Activated CD4-positive, alpha-beta memory T cell treated with anti-CD3 and anti-CD28 coated beads, Interleukin-2, amount 10 ng/mL, durations not matched to agents 7 days and 5 days (primary cell): ENCODE measurements around the gene CDHR2. TPM values are rescaled to one million over a fixed set of nuclear protein-coding genes. Genes with fewer than 3 reads are reported as not detected.

Source experiments
- CTCF ChIA-PET: fragments of 350-600 bp; sonication (Branson Sonifier 250); formaldehyde crosslinking; loops from one replicate; lab custom pipeline; 2021; ENCODE audit warnings: antibody characterized with exemption, inconsistent platforms; lab: Charles Lee
- POLR2A ChIA-PET: fragments of 350-600 bp; sonication (Branson Sonifier 250); formaldehyde crosslinking; loops from one replicate; lab custom pipeline; 2021; ENCODE audit warnings: antibody characterized with exemption; lab: Charles Lee
- DNase-seq: peaks from one replicate; pipeline ENCODE4 v3.0.0-alpha.2; 2020
- H3K27ac Mint-ChIP-seq: one replicate; pipeline ENCODE4 v1.8.0; 2021; ENCODE audit warnings: mild to moderate bottlenecking, mixed read lengths
- H3K27me3 Mint-ChIP-seq: one replicate; pipeline ENCODE4 v1.8.0; 2021; ENCODE audit warnings: mixed read lengths
- H3K36me3 Mint-ChIP-seq: one replicate; pipeline ENCODE4 v1.8.0; 2021; ENCODE audit warnings: low read depth, mixed read lengths
- H3K4me1 Mint-ChIP-seq: one replicate; pipeline ENCODE4 v1.8.0; 2021; ENCODE audit warnings: mixed read lengths
- H3K4me3 Mint-ChIP-seq: one replicate; pipeline ENCODE4 v1.8.0; 2021; ENCODE audit warnings: mild to moderate bottlenecking, mixed read lengths
- H3K9me3 Mint-ChIP-seq: one replicate; pipeline ENCODE4 v1.8.0; 2021; ENCODE audit warnings: mixed read lengths
- total RNA-seq, 2 experiments: library from RNA; stranded (reverse); gene quantifications; one replicate each; pipeline ENCODE4 v1.2.3, GENCODE V29; 2021

Gene CDHR2
- total RNA-seq, 2 experiments from 2014 or later, result 1.6 to 2.3 TPM

DNA sequence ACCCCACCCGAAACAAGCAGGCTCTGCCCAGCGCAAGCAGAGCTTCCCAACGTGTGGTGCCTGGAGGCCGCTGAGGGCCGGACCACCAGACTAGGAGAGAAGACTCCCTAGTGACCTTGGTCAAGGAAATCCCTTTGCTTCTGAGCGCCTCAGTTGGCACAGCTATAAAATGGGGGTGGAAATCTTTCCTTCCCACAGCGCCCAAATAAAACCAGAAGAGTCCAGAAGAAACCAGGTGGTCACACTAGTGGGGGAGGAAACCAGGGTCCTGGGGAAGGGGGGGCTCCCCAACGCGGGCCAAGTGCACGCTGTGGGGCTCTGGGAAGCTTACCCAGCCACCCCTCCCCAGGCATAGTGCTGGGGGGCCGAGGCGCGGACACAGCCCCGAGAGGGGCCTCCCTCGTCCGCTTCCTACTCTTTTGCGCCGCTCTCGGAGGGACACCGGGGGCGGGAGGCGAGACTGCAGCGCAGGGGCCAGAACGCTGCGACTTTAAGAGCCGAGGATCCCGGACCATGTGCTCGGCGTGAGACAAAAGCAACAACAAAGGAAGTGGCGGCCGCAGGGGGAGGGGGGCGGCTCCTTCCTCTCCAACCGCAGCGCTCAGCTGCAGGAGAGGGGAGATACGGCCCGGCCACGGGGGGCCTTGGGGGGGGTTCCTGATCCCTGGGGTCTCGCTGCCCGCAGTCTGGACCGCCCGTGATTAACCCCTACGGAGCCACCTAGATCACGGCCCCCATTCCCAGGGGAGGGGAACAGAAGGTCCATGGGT, 12.8 kb upstream of the CDHR2 start:
- CTCF ChIA-PET, result interaction anchor here (1.6 to 6.6 kb wide), 5 partner anchors 47 to 120 kb away, joined by 5 to 73 read pairs (median 14); partner anchors contain the start of genes CLTB and FAF2
- H3K4me3 Mint-ChIP-seq, result peak overlapping the region; percentile 97
- no peaks in the 10 kb centered on the region for H3K9me3 Mint-ChIP-seq
- H3K36me3 Mint-ChIP-seq, result peaks cover 39% of the 10 kb centered on the region
- no peaks in the 10 kb centered on the region for H3K27me3 Mint-ChIP-seq
- H3K27ac Mint-ChIP-seq, result peak overlapping the region; percentile 95
- H3K4me1 Mint-ChIP-seq, result peaks cover 66% of the 10 kb centered on the region
- peak; percentile 89 for DNase-seq
- POLR2A ChIA-PET, result interaction anchor here (0.5 to 10.5 kb wide), 24 partner anchors 7 to 1029 kb away, joined by 3 to 156 read pairs (median 3); partner anchors contain the start of genes CLTB, FAF2, HIGD2A and KIAA1191

DNA sequence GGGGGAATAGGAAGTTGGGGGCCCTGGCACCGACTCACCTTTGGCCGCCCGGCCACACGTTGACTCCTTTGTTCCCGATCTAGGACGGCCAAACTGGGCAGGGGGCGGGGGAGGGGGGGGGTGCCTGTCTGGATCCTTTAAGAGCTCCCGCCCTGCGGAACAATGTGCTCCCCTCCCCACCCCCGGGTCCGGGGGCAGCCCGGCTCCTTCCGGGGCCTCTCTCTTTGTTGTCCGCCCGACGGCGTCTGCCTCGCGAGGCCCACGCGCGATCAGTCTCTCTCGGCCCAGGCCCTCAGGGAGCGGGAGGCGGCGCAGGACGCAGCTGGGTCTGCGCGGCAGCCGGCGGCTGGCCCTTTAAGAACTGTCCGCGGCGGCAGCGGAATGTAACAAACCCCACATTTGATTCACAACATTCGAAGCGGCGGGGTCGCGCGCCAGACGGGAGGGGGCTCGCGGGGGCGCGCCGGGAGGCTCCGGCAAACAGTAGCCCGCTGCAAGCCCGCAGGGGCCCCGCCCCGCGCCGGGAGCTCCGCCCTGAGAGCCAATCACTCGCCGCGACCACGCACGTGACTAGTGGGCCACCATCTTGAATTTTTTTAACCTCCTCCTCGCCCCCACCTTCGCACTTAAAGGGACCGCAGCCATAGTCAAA, 12.1 kb upstream of the CDHR2 start, which contains the start of gene RNF44:
Gene RNF44, minus strand, starts transcription at position 501 of the 652 bp plus-strand sequence. CDS start 4,930 bp downstream, outside the sequence.
- no peaks in the 10 kb centered on the region for H3K27me3 Mint-ChIP-seq
- CTCF ChIA-PET, result interaction anchor here (1.0 to 6.6 kb wide), 10 partner anchors 10 to 182 kb away, joined by 3 to 73 read pairs (median 5); partner anchors contain the start of genes CLTB, FAF2, HIGD2A and NOP16
- peak within 1 kb of the TSS; percentile 97 for H3K4me3 Mint-ChIP-seq
- H3K9me3 Mint-ChIP-seq, result no peaks in the 10 kb centered on the region
- peak within 1 kb of the TSS; percentile 95 for H3K27ac Mint-ChIP-seq
- peaks cover 32% of the 10 kb centered on the region for H3K36me3 Mint-ChIP-seq
- POLR2A ChIA-PET, result interaction anchor here (0.6 to 10.5 kb wide), 23 partner anchors 8 to 175 kb away, joined by 3 to 156 read pairs (median 3); partner anchors contain the start of genes CLTB, FAF2, HIGD2A and KIAA1191
- peaks cover 67% of the 10 kb centered on the region for H3K4me1 Mint-ChIP-seq
- peak; percentile 99 for DNase-seq

DNA sequence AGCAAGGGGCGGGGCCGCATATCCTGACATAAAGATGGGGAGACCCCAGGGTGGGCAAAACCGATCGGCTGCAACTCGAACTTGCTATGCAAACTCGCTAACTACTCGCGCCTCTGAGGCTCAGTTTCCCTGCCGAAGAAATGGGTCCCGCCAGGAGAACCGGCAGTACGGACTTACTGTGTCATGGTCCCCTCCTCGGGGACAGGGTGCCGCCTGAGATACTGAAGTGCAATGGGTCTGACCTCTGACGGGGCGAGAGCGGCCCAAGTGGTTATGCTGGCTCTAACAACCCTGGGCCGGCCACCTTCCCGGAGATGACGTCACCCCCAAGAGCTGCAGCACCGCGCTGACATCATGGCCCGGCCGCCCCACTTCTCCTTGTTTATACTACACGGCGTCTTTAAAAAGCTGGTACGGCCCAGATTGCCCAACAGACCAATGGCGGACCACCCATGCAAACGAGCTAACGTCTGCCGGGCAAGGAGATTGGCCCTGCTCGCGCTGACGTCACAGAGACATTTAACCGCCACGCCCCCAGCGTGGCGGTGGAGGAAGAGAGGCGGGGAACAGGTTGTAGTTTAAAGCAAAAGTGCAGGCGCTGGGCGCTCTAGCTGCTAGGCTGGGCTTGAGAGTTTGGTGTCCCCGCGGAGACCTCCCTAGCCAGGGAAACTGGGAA, 11.4 kb upstream of the CDHR2 start:
- peak; percentile 99 for DNase-seq
- Mint-ChIP-seq H3K27me3 (no peaks in the 10 kb centered on the region), H3K4me1 (peaks cover 71% of the 10 kb centered on the region), H3K4me3 (peak overlapping the region; percentile 97), H3K36me3 (peaks cover 32% of the 10 kb centered on the region), H3K27ac (peak overlapping the region; percentile 95), H3K9me3 (no peaks in the 10 kb centered on the region)
- POLR2A ChIA-PET, result interaction anchor here (0.7 to 10.5 kb wide), 23 partner anchors 9 to 176 kb away, joined by 3 to 156 read pairs (median 3); partner anchors contain the start of genes CDHR2, CLTB, FAF2 and HIGD2A
- CTCF ChIA-PET, result interaction anchor here (1.0 to 6.6 kb wide), 11 partner anchors 8 to 183 kb away, joined by 3 to 73 read pairs (median 5); partner anchors contain the start of genes CLTB, FAF2, HIGD2A and NOP16

DNA sequence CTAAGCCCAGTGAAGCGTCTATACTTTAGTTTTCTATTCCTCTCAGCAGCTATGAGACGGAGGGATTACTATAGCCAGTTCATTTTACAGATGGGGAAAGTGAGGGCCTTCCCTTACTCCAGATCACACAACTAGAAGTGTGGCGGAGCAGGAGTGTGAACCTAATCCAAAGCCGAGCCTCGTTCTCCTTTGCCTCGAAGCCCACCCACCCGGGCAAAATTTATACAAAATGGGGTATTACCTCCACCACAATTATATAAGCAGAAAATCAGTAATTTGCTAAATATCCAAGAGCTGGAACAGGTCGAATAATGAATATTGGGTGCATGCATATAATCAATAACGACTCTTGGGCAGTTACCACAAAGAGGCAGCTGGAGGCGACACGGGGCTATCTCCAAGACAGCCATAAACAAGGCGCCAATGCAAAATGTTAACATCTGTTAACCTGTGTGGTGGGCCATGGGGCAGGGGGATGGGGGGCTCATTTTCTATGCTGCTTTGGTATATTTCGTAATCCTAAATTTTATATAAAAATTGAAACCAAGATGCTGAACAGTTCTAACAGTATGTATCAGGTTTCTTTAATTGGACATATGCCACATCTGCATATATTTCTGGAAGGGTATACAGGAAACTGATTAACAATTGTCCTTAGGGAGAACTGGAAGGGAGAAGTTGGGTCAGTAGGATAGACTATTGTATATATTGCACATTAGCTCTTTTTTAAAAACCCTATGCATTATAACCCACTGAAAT, 10.7 kb upstream of the CDHR2 start:
- H3K9me3 Mint-ChIP-seq, result no peaks in the 10 kb centered on the region
- H3K27ac Mint-ChIP-seq, result peak overlapping the region; percentile 95
- peak overlapping the region; percentile 97 for H3K4me3 Mint-ChIP-seq
- no peaks in the 10 kb centered on the region for H3K27me3 Mint-ChIP-seq
- peaks cover 63% of the 10 kb centered on the region for H3K4me1 Mint-ChIP-seq
- ChIA-PET POLR2A (interaction anchor here (0.7 to 10.5 kb wide), 14 partner anchors 11 to 176 kb away, joined by 3 to 156 read pairs (median 5); partner anchors contain the start of genes CDHR2, FAF2, HIGD2A and KIAA1191), CTCF (interaction anchor here (1.1 to 6.6 kb wide), 10 partner anchors 9 to 183 kb away, joined by 3 to 73 read pairs (median 5); partner anchors contain the start of genes CLTB and FAF2)
- H3K36me3 Mint-ChIP-seq, result peaks cover 27% of the 10 kb centered on the region
- no peak for DNase-seq

DNA sequence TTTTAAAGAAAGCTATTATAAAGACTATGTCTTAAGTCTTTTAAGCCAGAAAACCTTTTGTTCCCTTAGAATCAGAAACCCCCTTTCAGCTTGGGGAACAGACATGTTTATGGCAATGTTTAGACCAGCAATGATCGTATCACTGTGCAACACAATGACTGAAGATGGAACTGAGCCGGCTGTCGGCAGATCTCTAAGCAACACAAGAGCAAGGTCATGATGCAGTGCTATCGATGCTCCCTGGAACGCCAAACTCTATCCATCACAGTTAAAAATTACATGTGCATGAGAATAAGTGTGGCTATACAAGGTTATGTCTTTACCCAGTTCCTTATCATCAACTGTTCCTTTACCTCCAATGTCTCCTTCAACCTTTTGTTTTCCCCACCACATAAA, 10.2 kb upstream of the CDHR2 start:
- no peak overlapping the region for H3K4me3 Mint-ChIP-seq
- H3K27me3 Mint-ChIP-seq, result no peaks in the 10 kb centered on the region
- H3K27ac Mint-ChIP-seq, result no peak overlapping the region
- no peak for DNase-seq
- CTCF ChIA-PET, result interaction anchor here (1.1 to 6.6 kb wide), 4 partner anchors 8 to 122 kb away, joined by 3 to 73 read pairs (median 6); partner anchors contain the start of gene FAF2
- peaks cover 60% of the 10 kb centered on the region for H3K4me1 Mint-ChIP-seq
- peaks cover 21% of the 10 kb centered on the region for H3K36me3 Mint-ChIP-seq
- POLR2A ChIA-PET, result interaction anchor here (0.7 to 10.5 kb wide), 5 partner anchors 10 to 177 kb away, joined by 3 to 156 read pairs (median 4); partner anchors contain the start of genes CDHR2, FAF2 and KIAA1191
- H3K9me3 Mint-ChIP-seq, result no peaks in the 10 kb centered on the region

DNA sequence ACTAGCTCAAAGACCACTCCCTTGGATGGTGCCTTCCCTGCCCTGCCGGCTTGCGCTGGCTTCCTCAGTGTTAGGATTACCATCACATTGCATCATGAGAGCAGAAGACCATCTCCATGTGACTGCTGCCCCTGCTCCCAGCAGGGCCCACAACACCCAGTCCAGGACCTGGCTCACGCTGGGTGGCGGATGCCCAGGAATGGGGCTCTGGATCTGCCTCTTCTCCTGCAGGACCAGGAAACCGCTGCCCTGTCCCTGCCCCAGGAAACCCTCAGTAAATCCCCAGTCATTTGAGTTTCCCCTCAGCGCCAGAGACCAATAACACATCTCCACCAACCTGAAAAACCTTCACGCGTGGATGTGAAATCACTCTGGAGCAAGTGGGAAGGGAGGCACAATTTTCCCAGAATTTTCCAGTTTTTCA, 8.7 kb upstream of the CDHR2 start:
- no peak for DNase-seq
- peak overlapping the region; percentile 99 for H3K27ac Mint-ChIP-seq
- ChIA-PET POLR2A (interaction anchor here (1.0 to 5.0 kb wide), 5 partner anchors 8 to 179 kb away, joined by 3 to 145 read pairs (median 8); partner anchors contain the start of genes FAF2 and KIAA1191), CTCF (no interaction called here)
- peaks cover 60% of the 10 kb centered on the region for H3K4me1 Mint-ChIP-seq
- no peaks in the 10 kb centered on the region for H3K27me3 Mint-ChIP-seq
- peaks cover 15% of the 10 kb centered on the region for H3K36me3 Mint-ChIP-seq
- H3K4me3 Mint-ChIP-seq, result peak overlapping the region; percentile 95
- no peaks in the 10 kb centered on the region for H3K9me3 Mint-ChIP-seq

DNA sequence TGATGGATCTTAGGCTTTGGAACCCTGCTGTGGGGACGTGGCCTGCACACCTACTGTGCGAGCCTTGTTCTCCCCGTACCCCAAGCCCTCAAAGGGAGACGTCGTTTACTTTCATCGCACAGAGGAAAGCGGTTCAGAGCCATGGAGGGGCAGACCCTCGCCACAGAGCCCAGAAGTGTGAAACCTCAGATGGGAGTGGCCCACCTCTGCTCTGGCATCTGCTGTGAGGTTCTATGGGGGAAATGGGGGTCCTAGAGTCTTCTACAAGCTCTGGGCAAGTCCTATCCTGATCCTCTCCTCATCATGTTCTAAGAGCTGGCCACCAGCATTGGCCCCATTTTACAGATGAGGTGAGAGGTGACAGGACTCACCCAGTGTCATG, 8.2 kb upstream of the CDHR2 start:
- no peaks in the 10 kb centered on the region for H3K9me3 Mint-ChIP-seq
- CTCF ChIA-PET, result interaction anchor here (4.1 kb wide), 1 partner anchor 94 kb away, joined by 33 read pairs; the partner anchor contains the start of gene FAF2
- DNase-seq, result no peak

DNA sequence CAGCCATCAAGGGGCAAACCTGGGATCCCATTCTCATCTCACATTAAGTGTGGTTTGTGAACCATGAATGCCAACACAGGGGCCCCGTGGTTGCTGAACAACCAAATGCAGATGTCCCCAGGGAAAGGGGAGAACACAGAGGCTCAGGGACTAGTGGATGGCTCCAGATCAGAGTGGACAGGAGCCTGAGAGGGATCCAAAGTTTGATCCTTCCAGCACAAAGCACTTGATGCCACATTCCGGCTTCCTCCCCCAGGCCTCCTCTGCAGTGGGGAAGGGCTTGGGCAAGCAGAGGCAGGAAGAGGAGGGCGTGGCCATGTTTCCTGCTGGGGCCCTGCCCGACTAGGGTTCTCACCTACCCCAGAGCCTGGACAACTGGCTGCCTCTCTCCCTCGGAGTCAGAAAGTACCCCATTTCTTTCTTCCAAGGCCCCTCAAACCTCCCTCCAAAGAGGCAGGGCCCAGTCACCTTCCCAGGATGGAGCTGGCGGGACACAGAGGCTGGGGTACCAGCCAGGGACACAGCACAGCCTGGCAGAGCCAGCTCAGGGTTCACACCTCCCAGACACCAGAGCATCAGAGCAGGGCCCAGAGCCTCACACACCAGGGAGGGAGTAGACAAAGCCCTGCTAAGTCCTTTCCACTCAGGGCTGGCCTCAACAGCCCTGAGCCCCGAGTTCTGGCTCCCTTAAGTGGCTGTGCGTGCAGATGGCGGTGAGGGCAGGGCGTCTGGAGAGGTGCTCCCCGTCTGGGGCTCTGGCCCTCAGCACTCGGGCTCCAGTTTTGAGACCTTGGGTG, 7.6 kb upstream of the CDHR2 start:
- POLR2A ChIA-PET, result interaction anchor here (0.9 to 5.0 kb wide), 8 partner anchors 9 to 154 kb away, joined by 4 to 145 read pairs (median 24); partner anchors contain the start of genes CLTB, FAF2, HIGD2A and NOP16
- Mint-ChIP-seq H3K4me1 (peaks cover 67% of the 10 kb centered on the region), H3K27me3 (no peaks in the 10 kb centered on the region), H3K4me3 (peak overlapping the region; percentile 95), H3K9me3 (no peaks in the 10 kb centered on the region), H3K27ac (peak overlapping the region; percentile 99), H3K36me3 (peaks cover 8% of the 10 kb centered on the region)
- CTCF ChIA-PET, result interaction anchor here (2.8 to 4.1 kb wide), 3 partner anchors 10 to 125 kb away, joined by 19 to 33 read pairs (median 24); partner anchors contain the start of genes CLTB and FAF2
- peak; percentile 79 for DNase-seq

More for the DNA sequence above, 8.2 kb upstream of the CDHR2 start:
- peak overlapping the region; percentile 99 for H3K27ac Mint-ChIP-seq
- no peaks in the 10 kb centered on the region for H3K27me3 Mint-ChIP-seq
- peak overlapping the region; percentile 95 for H3K4me3 Mint-ChIP-seq
- H3K36me3 Mint-ChIP-seq, result peaks cover 10% of the 10 kb centered on the region
- peaks cover 64% of the 10 kb centered on the region for H3K4me1 Mint-ChIP-seq
- POLR2A ChIA-PET, result interaction anchor here (1.3 to 5.0 kb wide), 5 partner anchors 9 to 153 kb away, joined by 4 to 145 read pairs (median 26); partner anchors contain the start of genes CLTB, FAF2, HIGD2A and NOP16

DNA sequence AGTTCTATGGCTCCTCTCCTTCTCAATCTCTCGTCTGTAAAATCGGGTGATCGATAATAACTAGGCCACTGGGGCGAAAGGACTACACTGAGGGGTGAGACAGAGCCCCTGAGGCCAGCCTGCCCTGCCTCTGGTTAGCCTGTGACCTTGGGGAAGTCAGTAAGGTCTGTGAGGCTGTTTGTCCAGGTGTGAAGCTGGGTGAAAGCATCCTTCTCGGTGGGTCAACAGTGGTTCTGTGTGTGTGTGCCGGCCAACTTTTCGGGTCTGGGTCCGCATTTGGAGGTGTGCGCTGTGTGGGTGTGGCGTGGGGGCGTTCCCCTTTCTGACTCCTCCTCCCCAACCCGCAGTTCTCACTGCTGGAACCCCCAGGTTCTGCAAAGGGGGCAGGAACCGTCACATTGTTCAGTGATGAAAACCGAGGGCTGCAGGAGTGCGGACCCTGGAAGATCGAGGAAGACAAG, 7.0 kb upstream of the CDHR2 start:
- Mint-ChIP-seq H3K27ac (peak overlapping the region; percentile 99), H3K36me3 (peaks cover 8% of the 10 kb centered on the region), H3K27me3 (no peaks in the 10 kb centered on the region), H3K9me3 (no peaks in the 10 kb centered on the region), H3K4me1 (peaks cover 67% of the 10 kb centered on the region), H3K4me3 (peak overlapping the region; percentile 95)
- DNase-seq, result peak; percentile 79
- ChIA-PET CTCF (interaction anchor here (2.4 to 4.1 kb wide), 5 partner anchors 9 to 125 kb away, joined by 9 to 33 read pairs (median 19); partner anchors contain the start of genes CLTB and FAF2), POLR2A (interaction anchor here (0.7 to 5.0 kb wide), 13 partner anchors 10 to 180 kb away, joined by 3 to 145 read pairs (median 7); partner anchors contain the start of genes CLTB, FAF2, HIGD2A and KIAA1191)
